G401 (cell line): ENCODE results near the gene KCNK18. TPM values are rescaled to one million over a fixed set of nuclear protein-coding genes. Genes with fewer than 3 reads are reported as not detected.

ENCODE experiments used
- total RNA-seq: library from RNA; depleted of rRNA; stranded (reverse); fragments of >200 nt; shearing (Covaris generic); gene quantifications from 2 replicates; pipeline ENCODE4 v1.2.3, GENCODE V29; 2014; rRNA removed

KCNK18 gene
- total RNA-seq, 1 experiment from 2014 or later: not detected

Other genes starting within 250 kb of the KCNK18 start
- 0.62 and 2.4 TPM in 2 replicates for gene SHTN1, start 192.3 kb upstream of the KCNK18 start, total RNA-seq
- not detected in 2 replicates for gene VAX1, start 59.2 kb upstream of the KCNK18 start, total RNA-seq
- gene SLC18A2, start 43.6 kb downstream of the KCNK18 start, total RNA-seq: not detected in 2 replicates
- gene PDZD8, start 178.0 kb downstream of the KCNK18 start, total RNA-seq: 8.6 and 27.2 TPM in 2 replicates